DMS53 treated with DMSO at 0.1 percent for 48 hours (cell line): ENCODE data around the gene SEH1L.
A peak's percentile ranks its signal among the peaks of the same experiment; 100 is the strongest.
"Not testable (repeated sequence)": the region's sequence is repeated elsewhere in the genome, so short reads cannot be mapped to it uniquely, and the experiment has no call there.

Experiments used
- DNase-seq: peaks from one replicate; lab custom pipeline; 2025; ENCODE audit not compliant: unreplicated experiment; lab: John Stamatoyannopoulos, UW

The SEH1L gene

DNA sequence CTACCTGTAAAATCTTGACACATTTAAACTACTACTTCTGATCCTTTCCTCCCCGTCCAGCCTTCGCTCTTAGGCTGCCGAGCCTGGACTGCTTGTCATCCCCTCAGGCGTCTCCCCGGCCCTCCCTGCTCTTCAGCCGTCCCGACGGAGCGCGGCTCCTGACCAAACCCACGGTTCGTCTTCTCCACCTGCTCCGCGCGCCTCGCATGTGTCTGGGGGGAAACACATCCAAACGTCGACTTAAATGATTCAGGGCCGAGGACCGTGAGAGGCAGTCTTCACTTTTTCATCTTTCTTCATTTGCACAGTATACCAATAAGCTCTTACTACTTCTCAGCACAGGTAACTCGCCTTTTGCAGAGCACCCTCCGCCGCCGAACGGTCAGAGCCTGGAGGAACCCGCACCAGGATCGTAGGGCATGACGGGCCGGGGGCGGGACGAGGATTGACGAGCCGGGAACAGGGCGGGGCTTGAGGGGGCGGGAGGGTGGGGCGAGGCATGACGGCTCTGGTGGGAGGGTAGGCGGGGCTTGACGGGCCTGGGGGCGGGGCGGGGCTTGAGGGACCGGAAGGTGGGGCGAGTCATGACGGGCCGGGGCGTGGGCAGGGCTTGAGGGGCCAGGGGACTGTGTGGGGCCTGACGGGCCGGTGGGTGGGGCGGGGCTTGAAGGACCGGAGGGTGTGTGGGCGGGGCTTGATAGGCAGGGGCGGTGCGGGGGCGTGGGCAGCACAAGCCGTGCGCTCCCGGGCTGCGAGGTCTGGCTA is at the start of gene SEH1L:
Gene SEH1L (plus strand): TSS at position 727 of the 765 bp plus-strand sequence. CDS start 111 bp downstream, outside the sequence.
- DNase-seq, result peak; percentile 98

GRCh38 chr18:12901208-12901607 is 46.6 kb upstream of the SEH1L start:
- DNase-seq, result not testable (repeated sequence)

DNA sequence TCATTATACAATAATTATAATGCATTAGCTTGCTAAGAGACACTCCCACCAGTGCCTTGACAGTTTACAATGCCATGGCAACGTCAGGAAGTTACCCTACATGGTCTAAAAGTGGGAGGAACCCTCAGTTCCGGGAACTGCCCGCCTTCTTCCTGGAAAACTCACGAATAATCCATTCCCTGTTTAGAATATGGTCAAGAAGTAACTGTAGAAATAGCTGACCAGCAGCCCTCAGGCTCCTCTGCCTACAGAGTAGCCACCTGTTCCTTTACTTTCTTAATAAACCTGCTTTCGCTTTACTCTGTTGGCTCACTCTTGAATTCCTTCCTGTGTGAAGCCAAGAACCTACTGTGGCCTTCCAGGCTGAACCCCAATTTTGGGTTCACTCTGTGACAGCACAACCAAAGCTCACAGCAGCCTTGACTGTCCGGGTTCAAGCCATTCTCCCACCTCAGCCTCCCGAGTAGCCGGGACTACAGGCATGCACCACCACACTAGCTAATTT is 43.7 kb upstream of the SEH1L start:
- DNase-seq, result no peak

DNA sequence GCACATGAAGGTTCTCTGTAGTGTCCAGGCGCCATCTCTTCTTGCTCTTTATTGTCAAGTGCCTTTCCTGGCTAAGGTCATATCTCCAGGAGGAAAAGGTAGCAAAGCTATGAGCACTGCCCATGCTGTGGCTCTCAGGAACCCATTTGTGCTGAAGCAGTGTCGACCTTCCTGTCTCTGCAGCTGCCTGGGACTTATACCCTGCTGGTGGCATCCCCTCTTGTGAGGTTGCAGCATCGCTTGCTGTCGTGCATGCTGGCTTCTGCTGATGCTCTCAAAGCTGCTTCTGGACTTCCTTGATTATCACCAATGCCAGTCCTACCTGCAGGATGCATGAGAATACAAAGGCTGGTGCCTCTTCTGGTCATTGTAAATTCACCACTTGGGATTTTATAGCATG is 41.7 kb upstream of the SEH1L start:
- DNase-seq, result no peak

DNA sequence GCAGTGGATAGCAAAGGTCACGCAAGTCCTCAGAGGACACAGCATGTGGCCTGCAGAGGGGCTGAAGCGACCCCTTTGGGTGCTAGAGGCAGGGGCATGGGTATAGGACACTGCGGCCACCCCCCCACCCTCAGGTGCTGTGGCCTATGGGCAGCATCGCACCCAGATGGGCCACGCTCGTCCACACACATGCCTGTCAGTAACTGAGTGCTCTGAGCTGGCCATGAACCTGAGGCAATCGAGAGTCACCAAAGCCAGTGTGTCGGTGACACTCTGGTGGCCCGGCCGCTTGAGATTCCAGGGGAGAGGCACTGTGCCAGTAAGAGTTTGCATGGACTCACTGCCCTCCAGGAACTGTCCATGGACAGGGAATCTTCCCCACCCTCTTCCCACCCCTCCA is 41.0 kb upstream of the SEH1L start:
- no peak for DNase-seq

GRCh38 chr18:12907258-12907925 is 40.4 kb upstream of the SEH1L start:
- DNase-seq, result no peak

DNA sequence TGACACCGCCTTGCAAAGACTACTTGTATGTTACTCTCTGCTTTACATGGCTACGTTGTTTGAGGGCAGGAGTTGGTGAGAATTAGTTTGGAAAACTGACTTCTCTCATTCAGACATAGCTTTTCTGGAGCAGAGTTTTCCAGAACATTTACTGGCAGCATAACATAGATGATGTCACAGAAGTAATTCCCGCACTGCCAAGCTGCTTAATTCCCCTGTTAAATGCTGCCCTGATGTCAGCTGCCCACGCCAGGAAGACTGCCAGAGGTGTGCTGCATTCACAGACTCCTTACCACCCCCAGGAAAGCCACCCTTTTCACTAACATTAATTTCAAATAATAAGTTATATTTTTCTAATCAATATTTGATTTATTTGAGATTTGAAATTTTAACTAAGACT is 39.1 kb upstream of the SEH1L start:
- DNase-seq, result no peak

- DNase-seq, result peak; percentile 27
These were observed 36.5 kb upstream of the SEH1L start for GRCh38 chr18:12911025-12911928.

DNA sequence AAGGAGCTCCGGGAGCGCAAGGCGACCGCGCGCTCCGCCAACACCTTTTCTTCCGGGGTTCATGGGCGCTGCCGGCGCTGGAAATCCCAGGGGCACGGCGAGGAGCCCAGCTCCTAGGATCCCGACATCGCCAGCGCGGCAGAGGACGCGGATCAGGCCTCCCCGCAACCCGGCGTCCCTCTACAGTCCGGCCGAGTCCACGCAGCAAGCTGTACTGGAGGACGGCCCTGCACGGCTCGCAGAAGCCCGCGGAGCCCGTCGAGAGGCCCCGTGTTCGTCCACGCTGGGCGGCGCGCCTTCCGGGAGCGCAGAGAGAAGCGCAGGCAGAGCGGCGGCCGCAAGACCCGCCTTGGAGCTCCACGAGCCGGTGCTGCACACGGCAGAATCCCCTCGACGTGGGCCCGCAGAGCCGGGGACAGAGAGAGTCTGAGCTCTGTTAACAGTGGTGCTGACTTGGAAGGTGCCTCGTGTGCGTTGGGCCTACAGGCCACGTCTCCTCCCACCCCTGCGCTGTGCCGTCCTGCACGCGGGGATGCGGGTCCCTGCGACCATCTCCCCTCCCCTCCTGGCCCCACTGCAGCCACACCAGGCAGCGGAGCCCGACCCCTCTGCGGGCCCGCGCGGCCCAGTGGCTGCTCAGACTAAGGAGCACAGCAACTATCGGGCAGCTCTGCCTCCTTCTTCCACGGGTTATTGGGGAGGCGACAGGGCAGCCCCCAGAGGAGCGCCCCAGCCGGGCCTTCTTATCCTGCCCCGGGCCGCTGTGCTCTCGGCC is 35.7 kb upstream of the SEH1L start:
- DNase-seq, result no peak

DNA sequence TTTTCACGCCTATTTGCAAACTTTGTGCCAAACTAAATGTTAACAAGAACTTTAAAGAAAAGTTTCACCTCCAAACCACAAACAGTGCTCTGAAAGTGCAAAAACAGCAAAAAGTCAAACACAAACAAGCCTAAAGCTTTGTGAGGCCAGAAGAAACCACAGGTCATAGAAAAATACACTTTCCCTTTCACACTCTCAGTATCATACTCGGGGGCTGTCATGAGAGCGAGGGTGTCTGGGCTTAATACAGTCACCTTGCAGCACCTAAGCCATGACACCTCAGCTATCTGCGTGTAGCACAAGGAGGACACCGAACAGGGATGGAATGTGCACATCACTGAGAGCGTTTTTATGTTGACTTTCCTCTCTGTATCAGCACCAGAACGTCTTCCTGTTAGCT is 26.6 kb upstream of the SEH1L start:
- DNase-seq, result no peak

GRCh38 chr18:12922266-12922665 is 25.5 kb upstream of the SEH1L start:
- no peak for DNase-seq

DNA sequence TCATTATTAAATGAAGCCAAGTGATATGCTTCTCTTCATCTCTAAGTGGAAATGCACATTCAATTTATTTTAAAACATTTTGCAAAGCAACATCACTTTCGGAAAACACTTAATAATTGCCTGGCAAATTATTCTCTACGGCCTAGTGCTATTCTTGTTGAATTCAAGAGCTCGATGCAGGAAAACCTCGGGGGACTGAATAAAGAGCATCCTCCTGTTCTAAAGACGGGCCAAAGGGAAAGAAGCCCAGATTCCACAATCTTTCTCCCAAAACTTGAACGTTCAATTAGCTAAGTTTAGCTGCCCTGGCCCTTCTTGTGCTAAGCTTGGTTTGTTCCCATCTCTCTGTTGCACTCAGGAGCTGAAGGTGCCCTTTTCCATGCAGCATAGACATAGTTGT is 23.2 kb upstream of the SEH1L start:
- DNase-seq, result no peak

- no peak for DNase-seq
These were observed 19.6 kb upstream of the SEH1L start for GRCh38 chr18:12928206-12928605.

GRCh38 chr18:12928641-12929040 is 19.2 kb upstream of the SEH1L start:
- DNase-seq, result no peak

DNA sequence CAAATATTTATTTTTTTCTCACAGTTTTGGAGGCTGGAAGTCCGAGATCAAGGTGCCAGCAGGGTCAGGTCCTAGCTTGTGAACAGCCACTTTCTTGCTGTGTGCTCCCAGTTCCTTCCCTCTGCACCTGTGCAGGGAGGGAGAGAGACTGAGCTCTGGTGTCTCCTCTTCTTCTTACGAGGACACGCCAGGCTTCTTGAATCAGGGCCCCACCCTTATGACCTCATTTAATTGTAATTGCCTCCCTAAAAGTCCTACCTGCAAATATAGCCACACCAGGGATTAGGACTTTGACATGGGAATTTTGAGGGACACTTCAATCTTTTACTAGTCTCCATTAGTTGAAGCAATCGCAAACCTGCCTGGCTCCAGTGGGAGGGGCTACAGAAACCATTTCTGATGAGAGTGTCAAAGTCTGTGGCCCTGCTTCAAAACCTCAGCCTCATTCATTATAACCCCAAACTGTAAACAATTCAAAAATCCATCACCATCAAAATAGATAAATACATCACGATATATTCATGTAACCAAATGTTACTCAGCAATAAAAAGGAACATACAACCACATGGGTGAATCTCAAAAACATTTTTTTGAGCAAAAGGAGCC is 18.2 kb upstream of the SEH1L start:
- DNase-seq, result no peak

GRCh38 chr18:12930376-12930775 is 17.4 kb upstream of the SEH1L start:
- no peak for DNase-seq

DNA sequence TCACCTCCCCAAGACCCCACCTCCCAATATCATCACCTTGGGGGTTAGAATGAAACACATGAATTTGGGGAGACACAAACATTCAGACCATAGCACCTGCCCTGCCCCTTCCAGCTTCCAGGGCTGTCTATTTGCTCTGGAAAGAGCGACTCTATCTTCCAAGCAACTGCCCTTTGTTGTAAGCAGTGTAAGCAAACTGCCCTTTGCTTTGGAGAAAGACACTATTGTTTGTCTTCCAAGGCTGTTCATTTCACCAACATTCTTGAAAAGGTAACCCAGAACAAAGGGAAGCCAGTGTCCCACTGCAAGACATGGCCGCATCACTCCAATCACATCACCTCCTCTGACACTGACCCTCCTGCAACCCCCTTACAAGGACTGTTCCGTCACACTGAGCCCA is 16.9 kb upstream of the SEH1L start:
- DNase-seq, result no peak

DNA sequence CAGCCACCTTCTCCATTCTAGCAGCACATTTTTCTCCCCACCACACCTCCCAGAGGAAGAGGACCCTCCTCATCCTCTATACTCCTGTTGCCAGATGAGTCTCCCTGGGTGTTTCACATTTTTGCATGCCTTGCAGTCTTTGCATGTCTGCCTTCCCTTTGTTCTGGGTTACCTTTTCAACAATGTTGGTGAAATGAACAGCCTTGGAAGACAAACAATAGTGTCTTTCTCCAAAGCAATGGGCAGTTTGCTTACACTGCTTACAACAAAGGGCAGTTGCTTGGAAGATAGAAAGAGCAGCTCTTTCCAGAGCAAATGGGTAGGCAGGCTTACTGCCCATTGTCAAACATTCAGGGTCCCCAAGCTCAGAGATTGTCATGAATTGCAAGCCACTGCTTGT is 14.5 kb upstream of the SEH1L start:
- DNase-seq, result no peak

DNA sequence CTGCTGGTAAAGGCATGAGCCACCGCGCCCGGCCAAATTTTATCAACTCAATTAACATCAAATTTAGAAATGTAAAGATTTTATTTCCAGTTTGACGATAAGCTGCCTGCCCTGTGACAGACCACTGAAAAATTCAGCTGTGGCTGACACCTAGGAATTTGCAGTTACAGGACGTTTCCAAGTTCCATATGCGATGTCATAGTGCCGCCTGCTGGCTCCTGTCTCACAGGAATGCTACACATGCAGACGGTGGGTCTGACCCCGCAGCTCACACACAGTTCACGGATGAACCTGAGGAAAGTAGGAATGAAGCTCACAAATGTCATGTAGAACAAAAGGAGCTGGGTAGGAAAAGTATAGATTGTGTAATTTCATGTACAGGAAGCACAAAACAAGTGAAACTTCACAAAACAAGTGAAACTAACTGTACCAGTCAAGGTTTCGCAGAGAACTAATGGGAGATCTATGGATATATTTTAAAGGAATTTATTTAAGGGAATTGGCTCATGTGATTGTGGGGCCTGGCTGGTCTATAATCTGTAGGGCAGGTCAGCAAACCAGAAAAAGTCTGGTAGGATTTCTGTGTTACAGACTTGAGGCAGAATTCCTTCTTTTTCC is 13.2 kb upstream of the SEH1L start:
- DNase-seq, result peak; percentile 90

DNA sequence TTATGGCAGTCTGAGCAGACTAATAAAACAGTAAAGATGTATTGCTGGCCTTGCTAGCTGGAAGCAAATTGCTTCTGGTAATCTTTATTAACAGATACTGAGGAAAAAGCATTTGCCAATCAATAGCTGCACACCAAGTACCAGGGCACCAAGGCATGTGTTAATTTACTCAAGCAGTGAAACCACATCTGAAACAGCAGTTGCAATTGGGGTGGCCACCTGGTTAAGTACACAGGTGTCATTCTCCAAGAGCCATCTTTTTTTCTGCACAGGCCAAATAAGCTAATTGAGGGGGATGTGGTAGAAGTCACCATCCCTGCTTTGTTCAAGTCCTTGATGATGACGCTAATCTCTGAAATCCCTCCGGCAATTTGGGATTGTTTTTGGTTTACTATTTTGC is 8.6 kb upstream of the SEH1L start:
- no peak for DNase-seq
